Stimulated activated CD8-positive, alpha-beta memory T cell treated with anti-CD3 and anti-CD28 coated beads, Interleukin-12 subunit alpha, Interleukin-12 subunit beta, amount 100 ng/mL, for 24 hours (primary cell): ENCODE data around the gene ZNF658.
A peak's percentile ranks its signal among the peaks of the same experiment; 100 is the strongest.
"Not testable (repeated sequence)": the region's sequence is repeated elsewhere in the genome, so short reads cannot be mapped to it uniquely, and the experiment has no call there.

ENCODE experiments used
- DNase-seq: peaks from one replicate; pipeline ENCODE4 v3.0.0-alpha.2; 2020; ENCODE audit errors: extremely low read depth

The ZNF658 gene

GRCh38 chr9:66900490-66901131 is at the start of gene ZNF658:
TSS of gene ZNF658 (plus strand) at chr9:66900725. CDS start at chr9:66903562, 2,837 bp downstream.
- DNase-seq: peak; percentile 10

GRCh38 chr9:66861732-66862131 is 38.8 kb upstream of the ZNF658 start:
- DNase-seq: not testable (repeated sequence)

- DNase-seq: not testable (repeated sequence)
These were observed 31.9 kb upstream of the ZNF658 start for GRCh38 chr9:66868660-66869059.

- DNase-seq: not testable (repeated sequence)
These were observed 19.9 kb upstream of the ZNF658 start for GRCh38 chr9:66880605-66881004.

- not testable (repeated sequence) for DNase-seq
These were observed 18.7 kb upstream of the ZNF658 start for GRCh38 chr9:66881847-66882246.

- DNase-seq: not testable (repeated sequence)
These were observed 10.2 kb upstream of the ZNF658 start for GRCh38 chr9:66890334-66890733.

- DNase-seq: not testable (repeated sequence)
These were observed 616 bp downstream of the ZNF658 start for GRCh38 chr9:66901141-66901540.

- not testable (repeated sequence) for DNase-seq
These were observed 9.0 kb downstream of the ZNF658 start for GRCh38 chr9:66909560-66909959.

- not testable (repeated sequence) for DNase-seq
These were observed 19.5 kb downstream of the ZNF658 start for GRCh38 chr9:66920072-66920471.

GRCh38 chr9:66936194-66936870 is 35.8 kb downstream of the ZNF658 start:
- not testable (repeated sequence) for DNase-seq

GRCh38 chr9:66937662-66938061 is 37.1 kb downstream of the ZNF658 start:
- not testable (repeated sequence) for DNase-seq

GRCh38 chr9:66938322-66938721 is 37.8 kb downstream of the ZNF658 start:
- DNase-seq: not testable (repeated sequence)

GRCh38 chr9:66939878-66940830 is 39.6 kb downstream of the ZNF658 start:
- DNase-seq: not testable (repeated sequence)

- not testable (repeated sequence) for DNase-seq
These were observed 42.1 kb downstream of the ZNF658 start for GRCh38 chr9:66942400-66943155.

- not testable (repeated sequence) for DNase-seq
These were observed 52.1 kb downstream of the ZNF658 start for GRCh38 chr9:66952576-66952975.
